NT2/D1 (cell line): ENCODE measurements around the gene PRDM7.
A peak's percentile ranks its signal among the peaks of the same experiment; 100 is the strongest.

Source experiments
- DNase-seq: peaks from one replicate; pipeline ENCODE4 v3.0.0-alpha.2; 2011; ENCODE audit warnings: low read depth, low spot score
- H3K27me3 ChIP-seq: 2 replicates; pipeline ENCODE4 v1.6.0; 2011; ENCODE audit warnings: mild to moderate bottlenecking; ENCODE audit not compliant: insufficient read length, insufficient read depth
- H3K36me3 ChIP-seq: 2 replicates; pipeline ENCODE4 v1.6.1; 2011; ENCODE audit warnings: mild to moderate bottlenecking, low read length, mixed read lengths; ENCODE audit not compliant: insufficient read depth, insufficient read length
- H3K4me1 ChIP-seq: 2 replicates; pipeline ENCODE4 v1.5.1; 2011; ENCODE audit not compliant: insufficient read depth, insufficient read length
- H3K4me3 ChIP-seq: 2 replicates; pipeline ENCODE4 v1.5.1; 2011; ENCODE audit warnings: low read depth; ENCODE audit not compliant: insufficient read length
- H3K9ac ChIP-seq: 2 replicates; pipeline ENCODE4 v1.6.0; 2011; ENCODE audit warnings: low read depth; ENCODE audit not compliant: insufficient read length
- H3K9me3 ChIP-seq: 2 replicates; pipeline ENCODE4 v1.5.1; 2011; ENCODE audit warnings: mild to moderate bottlenecking, low read length; ENCODE audit not compliant: insufficient read depth
- SUZ12 ChIP-seq: IDR thresholded peaks from 2 replicates; pipeline ENCODE4 v1.6.1; 2011; ENCODE audit not compliant: insufficient read length, insufficient read depth; ENCODE audit errors: extremely low read depth
- YY1 ChIP-seq: IDR thresholded peaks from 2 replicates; pipeline ENCODE4 v1.6.1; 2011; ENCODE audit not compliant: insufficient read length, insufficient read depth
- ZNF274 ChIP-seq: IDR thresholded peaks from 2 replicates; pipeline ENCODE4 v1.6.1; 2011; ENCODE audit warnings: mild to moderate bottlenecking, low read depth, low read length

Gene PRDM7

GRCh38 chr16:90055371-90055770, 21.8 kb downstream of the PRDM7 start:
- Histone ChIP-seq H3K27me3 (no peaks in the 10 kb centered on the region), H3K9me3 (peaks cover 46% of the 10 kb centered on the region; the same call in 1 of the 2 replicates), H3K4me1 (no peaks in the 10 kb centered on the region), H3K4me3 (no peak overlapping the region), H3K36me3 (no peaks in the 10 kb centered on the region), H3K9ac (no peak overlapping the region)
- no peak for TF ChIP-seq ZNF274
- no peak for TF ChIP-seq YY1
- TF ChIP-seq SUZ12: no peak
- no peak for DNase-seq

GRCh38 chr16:90054554-90054953, 22.6 kb downstream of the PRDM7 start:
- H3K27me3 ChIP-seq: no peaks in the 10 kb centered on the region
- H3K9me3 ChIP-seq: peaks cover 46% of the 10 kb centered on the region; the same call in 1 of the 2 replicates
- H3K4me3 ChIP-seq: no peak overlapping the region
- no peaks in the 10 kb centered on the region for H3K36me3 ChIP-seq
- no peak for TF ChIP-seq YY1
- no peak for TF ChIP-seq ZNF274
- TF ChIP-seq SUZ12: no peak
- H3K4me1 ChIP-seq: no peaks in the 10 kb centered on the region
- no peak for DNase-seq
- H3K9ac ChIP-seq: no peak overlapping the region

GRCh38 chr16:90053902-90054500, 23.1 kb downstream of the PRDM7 start:
- Histone ChIP-seq H3K9me3 (peaks cover 46% of the 10 kb centered on the region; the same call in 1 of the 2 replicates), H3K4me1 (no peaks in the 10 kb centered on the region), H3K4me3 (no peak overlapping the region), H3K36me3 (no peaks in the 10 kb centered on the region), H3K27me3 (no peaks in the 10 kb centered on the region), H3K9ac (no peak overlapping the region)
- TF ChIP-seq SUZ12 (no peak), ZNF274 (no peak), YY1 (no peak)
- DNase-seq: no peak

GRCh38 chr16:90050969-90051368, 26.2 kb downstream of the PRDM7 start:
- no peak for DNase-seq
- H3K4me3 ChIP-seq: no peak overlapping the region
- H3K27me3 ChIP-seq: no peaks in the 10 kb centered on the region
- H3K4me1 ChIP-seq: peaks cover 12% of the 10 kb centered on the region
- peaks cover 37% of the 10 kb centered on the region; the same call in 1 of the 2 replicates for H3K9me3 ChIP-seq
- no peak overlapping the region for H3K9ac ChIP-seq
- TF ChIP-seq ZNF274: no peak
- TF ChIP-seq YY1: no peak
- TF ChIP-seq SUZ12: no peak
- H3K36me3 ChIP-seq: no peaks in the 10 kb centered on the region

DNA sequence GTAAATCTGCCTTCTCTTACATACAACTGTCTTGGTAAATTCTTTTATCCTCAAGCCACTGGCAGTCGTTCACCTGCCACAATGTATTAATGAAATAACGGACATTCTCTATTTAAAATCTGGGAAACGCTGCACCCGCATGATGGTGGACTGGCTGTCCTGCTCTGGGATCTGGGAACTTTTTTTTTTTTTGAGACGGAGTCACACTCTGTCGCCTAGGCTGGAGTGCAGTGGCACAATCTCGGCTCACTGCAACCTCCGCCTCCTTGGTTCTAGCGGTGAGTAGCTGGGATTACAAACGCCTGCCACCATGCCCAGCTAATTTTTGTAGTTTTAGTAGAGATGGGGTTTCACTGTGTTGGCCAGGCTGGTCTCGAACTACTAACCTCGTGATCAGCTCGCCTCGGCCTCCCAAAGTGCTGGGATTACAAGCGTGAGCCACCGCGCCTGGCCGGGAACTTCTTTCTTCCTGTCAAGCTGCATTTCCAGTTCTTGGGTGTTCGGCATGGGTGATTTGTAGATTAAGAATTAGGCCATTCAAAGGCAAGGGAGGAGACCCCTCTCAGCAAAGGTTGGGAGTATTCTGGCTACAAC, 28.3 kb downstream of the PRDM7 start:
- Histone ChIP-seq H3K4me1 (peaks cover 19% of the 10 kb centered on the region), H3K36me3 (peaks cover 8% of the 10 kb centered on the region), H3K9me3 (peaks cover 15% of the 10 kb centered on the region; the same call in 1 of the 2 replicates), H3K4me3 (no peak overlapping the region), H3K27me3 (no peaks in the 10 kb centered on the region), H3K9ac (no peak overlapping the region)
- no peak for TF ChIP-seq YY1
- no peak for TF ChIP-seq SUZ12
- no peak for TF ChIP-seq ZNF274
- DNase-seq: no peak

- no peak overlapping the region for H3K4me3 ChIP-seq
- peaks cover 20% of the 10 kb centered on the region for H3K4me1 ChIP-seq
- DNase-seq: no peak
These were observed 28.8 kb downstream of the PRDM7 start for GRCh38 chr16:90048347-90048722.

DNA sequence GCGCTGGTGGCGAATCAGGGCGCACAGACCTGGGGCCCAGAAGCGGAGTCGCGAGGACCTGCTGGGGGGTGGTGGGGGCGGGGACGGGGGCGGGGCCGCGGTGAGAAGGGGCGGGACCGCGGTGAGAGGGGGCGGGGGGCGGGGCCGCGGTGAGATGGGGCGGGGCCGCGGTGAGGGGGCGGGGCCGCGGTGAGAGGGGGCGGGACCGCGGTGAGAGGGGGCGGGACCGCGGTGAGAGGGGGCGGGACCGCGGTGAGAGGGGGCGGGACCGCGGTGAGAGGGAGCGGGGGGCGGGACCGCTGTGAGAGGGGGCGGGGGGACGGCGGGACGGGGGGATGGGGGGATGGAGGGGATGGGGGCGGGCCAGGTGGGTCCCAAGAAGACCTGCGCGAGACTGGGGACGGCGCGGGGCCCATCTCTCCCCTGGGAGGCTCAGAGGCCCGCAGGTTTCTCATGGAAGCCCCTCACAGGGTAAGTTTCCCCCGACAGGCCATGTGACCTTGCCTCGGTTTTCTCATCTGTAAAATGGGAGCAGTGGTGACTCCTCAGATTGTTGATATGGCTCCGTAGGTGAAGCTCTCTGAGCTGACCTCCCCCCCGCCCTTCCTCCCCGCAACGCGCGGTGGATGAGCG, 29.3 kb downstream of the PRDM7 start:
- peak overlapping the region; percentile 91 for H3K9ac ChIP-seq
- H3K4me1 ChIP-seq: peaks cover 20% of the 10 kb centered on the region
- DNase-seq: no peak
- peaks cover 18% of the 10 kb centered on the region for H3K36me3 ChIP-seq
- no peaks in the 10 kb centered on the region for H3K27me3 ChIP-seq
- peaks cover 8% of the 10 kb centered on the region; the same call in 1 of the 2 replicates for H3K9me3 ChIP-seq
- H3K4me3 ChIP-seq: peak overlapping the region; percentile 54
- no peak for TF ChIP-seq ZNF274
- no peak for TF ChIP-seq SUZ12
- no peak for TF ChIP-seq YY1

More at GRCh38 chr16:90048347-90048722, 28.8 kb downstream of the PRDM7 start:
- Histone ChIP-seq H3K9me3 (peaks cover 10% of the 10 kb centered on the region; the same call in 1 of the 2 replicates), H3K36me3 (peaks cover 13% of the 10 kb centered on the region), H3K27me3 (no peaks in the 10 kb centered on the region), H3K9ac (no peak overlapping the region)
- TF ChIP-seq ZNF274 (no peak), SUZ12 (no peak), YY1 (no peak)
